ENCODE data around the gene TECRL. TPM values are rescaled to one million over a fixed set of nuclear protein-coding genes. Genes with fewer than 3 reads are reported as not detected.

TECRL gene
- total and polyA plus RNA-seq, 2 donors (not counting 1 experiment from before 2014, with no cell fraction given): not detected

- H3K27ac ChIP-seq (ENCODE audit: insufficient read depth, low read length): no peak overlapping the region
- no peak overlapping the region for H3K4me3 ChIP-seq (replicated peaks in 1 of 4; ENCODE audit: control extremely low read depth in 1 of 4, insufficient read depth in 1 of 4, low read depth in 3 of 4, low read length in 4 of 4)
- H3K4me1 ChIP-seq (ENCODE audit: control insufficient read depth, extremely low read depth, insufficient read depth, low read length): no peaks in the 10 kb centered on the region
- no peak overlapping the region for H2AFZ ChIP-seq (ENCODE audit: low read length)
- H3K9me3 ChIP-seq (ENCODE audit: control insufficient read depth, insufficient read depth, low read depth, low read length): no peaks in the 10 kb centered on the region
- TF ChIP-seq CTCF (conservative IDR thresholded peaks at IDR 0.05 in 1 of 2, IDR thresholded peaks at IDR 0.05 in 1 of 2; ENCODE audit: low read depth in 1 of 2, low read length in 2 of 2) (no peak), EZH2 (IDR thresholded peaks at IDR 0.05; ENCODE audit: low read length, missing control alignments) (no peak)
- H3K4me2 ChIP-seq (ENCODE audit: extremely low read depth, insufficient read depth, low read length): no peak overlapping the region
- no peak overlapping the region for H3K9ac ChIP-seq (ENCODE audit: insufficient read depth, low read length)
- DNase-seq (ENCODE audit: low read depth in 2 of 2): no peak
- no peaks in the 10 kb centered on the region for H3K27me3 ChIP-seq (ENCODE audit: control insufficient read depth, insufficient read depth, low read length)
- H3K36me3 ChIP-seq (ENCODE audit: control insufficient read depth, insufficient read depth, low read length): no peaks in the 10 kb centered on the region
- H3K79me2 ChIP-seq (ENCODE audit: control insufficient read depth, insufficient read depth, low read length): no peaks in the 10 kb centered on the region
- H4K20me1 ChIP-seq (ENCODE audit: control insufficient read depth, extremely low read depth, insufficient read depth, low read length): no peaks in the 10 kb centered on the region
These were observed 68.8 kb downstream of the TECRL start for GRCh38 chr4:64340218-64341110.

GRCh38 chr4:64334964-64335363 lies 74.3 kb downstream of the TECRL start:
- no peaks in the 10 kb centered on the region for H4K20me1 ChIP-seq (ENCODE audit: control insufficient read depth, extremely low read depth, insufficient read depth, low read length)

GRCh38 chr4:64330143-64330542 lies 79.1 kb downstream of the TECRL start:
- TF ChIP-seq CTCF (conservative IDR thresholded peaks at IDR 0.05 in 1 of 2, IDR thresholded peaks at IDR 0.05 in 1 of 2; ENCODE audit: low read depth in 1 of 2, low read length in 2 of 2) (no peak), EZH2 (IDR thresholded peaks at IDR 0.05; ENCODE audit: low read length, missing control alignments) (no peak)
- Histone ChIP-seq H3K27me3 (ENCODE audit: control insufficient read depth, insufficient read depth, low read length) (no peaks in the 10 kb centered on the region), H3K4me3 (replicated peaks in 1 of 4; ENCODE audit: control extremely low read depth in 1 of 4, insufficient read depth in 1 of 4, low read depth in 3 of 4, low read length in 4 of 4) (no peak overlapping the region), H3K36me3 (ENCODE audit: control insufficient read depth, insufficient read depth, low read length) (no peaks in the 10 kb centered on the region), H3K4me1 (ENCODE audit: control insufficient read depth, extremely low read depth, insufficient read depth, low read length) (no peaks in the 10 kb centered on the region), H3K9me3 (ENCODE audit: control insufficient read depth, insufficient read depth, low read depth, low read length) (no peaks in the 10 kb centered on the region), H3K9ac (ENCODE audit: insufficient read depth, low read length) (no peak overlapping the region), H3K27ac (ENCODE audit: insufficient read depth, low read length) (no peak overlapping the region), H3K4me2 (ENCODE audit: extremely low read depth, insufficient read depth, low read length) (no peak overlapping the region), H4K20me1 (ENCODE audit: control insufficient read depth, extremely low read depth, insufficient read depth, low read length) (no peaks in the 10 kb centered on the region), H3K79me2 (ENCODE audit: control insufficient read depth, insufficient read depth, low read length) (no peaks in the 10 kb centered on the region), H2AFZ (ENCODE audit: low read length) (no peak overlapping the region)
- DNase-seq (ENCODE audit: low read depth in 2 of 2): no peak

More at GRCh38 chr4:64334964-64335363, 74.3 kb downstream of the TECRL start:
- TF ChIP-seq CTCF (conservative IDR thresholded peaks at IDR 0.05 in 1 of 2, IDR thresholded peaks at IDR 0.05 in 1 of 2; ENCODE audit: low read depth in 1 of 2, low read length in 2 of 2): no peak
- no peak for TF ChIP-seq EZH2 (IDR thresholded peaks at IDR 0.05; ENCODE audit: low read length, missing control alignments)
- Histone ChIP-seq H3K79me2 (ENCODE audit: control insufficient read depth, insufficient read depth, low read length) (no peaks in the 10 kb centered on the region), H3K9me3 (ENCODE audit: control insufficient read depth, insufficient read depth, low read depth, low read length) (no peaks in the 10 kb centered on the region), H3K4me2 (ENCODE audit: extremely low read depth, insufficient read depth, low read length) (no peak overlapping the region), H2AFZ (ENCODE audit: low read length) (no peak overlapping the region), H3K4me3 (replicated peaks in 1 of 4; ENCODE audit: control extremely low read depth in 1 of 4, insufficient read depth in 1 of 4, low read depth in 3 of 4, low read length in 4 of 4) (no peak overlapping the region), H3K27ac (ENCODE audit: insufficient read depth, low read length) (no peak overlapping the region), H3K36me3 (ENCODE audit: control insufficient read depth, insufficient read depth, low read length) (no peaks in the 10 kb centered on the region), H3K9ac (ENCODE audit: insufficient read depth, low read length) (no peak overlapping the region), H3K27me3 (ENCODE audit: control insufficient read depth, insufficient read depth, low read length) (no peaks in the 10 kb centered on the region), H3K4me1 (ENCODE audit: control insufficient read depth, extremely low read depth, insufficient read depth, low read length) (no peaks in the 10 kb centered on the region)
- no peak for DNase-seq (ENCODE audit: low read depth in 2 of 2)
